Measurements from ENCODE around the gene SYDE2. TPM values are rescaled to one million over a fixed set of nuclear protein-coding genes. Genes with fewer than 3 reads are reported as not detected.
A peak's percentile ranks its signal among the peaks of the same experiment; 100 is the strongest.

Gene SYDE2
- total and polyA plus RNA-seq, 2 experiments from 2014 or later: 5.5 to 14.9 TPM

GRCh38 chr1:85201340-85202091 lies 700 bp upstream of the SYDE2 start:
- 0% methylated on average over 20 of the region's 81 CpGs for WGBS (ENCODE audit: low lambda C conversion rate, missing lambda C conversion rate)
- Histone ChIP-seq H3K27ac (peak overlapping the region; percentile 99), H3K4me2 (peak overlapping the region; percentile 76), H3K36me3 (replicated peaks; ENCODE audit: insufficient read depth, low read depth) (no peaks in the 10 kb centered on the region), H3K4me1 (ENCODE audit: insufficient read depth) (peaks cover 19% of the 10 kb centered on the region), H3K27me3 (no peaks in the 10 kb centered on the region), H2AFZ (peak overlapping the region; percentile 98), H4K20me1 (ENCODE audit: insufficient read depth, poor library complexity, severe bottlenecking) (peaks cover under 1% of the 10 kb centered on the region), H3K4me3 (peak overlapping the region; percentile 92), H3K79me2 (peaks cover 40% of the 10 kb centered on the region), H3K9me3 (ENCODE audit: low read depth) (no peaks in the 10 kb centered on the region), H3K9me2 (replicated peaks; ENCODE audit: insufficient read depth) (no peaks in the 10 kb centered on the region)
- peak; percentile 89 for DNase-seq (ENCODE audit: low spot score)
- TF ChIP-seq EZH2 (IDR thresholded peaks at IDR 0.05; ENCODE audit: borderline replicate concordance) (no peak), CTCF (IDR thresholded peaks at IDR 0.05; ENCODE audit: poor library complexity) (no peak), EZH2phosphoT487 (IDR thresholded peaks at IDR 0.05; ENCODE audit: low read depth, severe bottlenecking, unreplicated experiment) (no peak)

GRCh38 chr1:85199667-85200462 lies 951 bp downstream of the SYDE2 start:
- peaks cover 32% of the 10 kb centered on the region for H3K4me1 ChIP-seq (ENCODE audit: insufficient read depth)
- H3K27me3 ChIP-seq: no peaks in the 10 kb centered on the region
- peak overlapping the region; percentile 98 for H2AFZ ChIP-seq
- no peak for TF ChIP-seq EZH2 (IDR thresholded peaks at IDR 0.05; ENCODE audit: borderline replicate concordance)
- no peak for TF ChIP-seq CTCF (IDR thresholded peaks at IDR 0.05; ENCODE audit: poor library complexity)
- TF ChIP-seq EZH2phosphoT487 (IDR thresholded peaks at IDR 0.05; ENCODE audit: low read depth, severe bottlenecking, unreplicated experiment): no peak
- no peaks in the 10 kb centered on the region for H3K9me2 ChIP-seq (replicated peaks; ENCODE audit: insufficient read depth)
- 4% methylated on average over 26 of the region's 26 CpGs for WGBS (ENCODE audit: low lambda C conversion rate, missing lambda C conversion rate)
- H4K20me1 ChIP-seq (ENCODE audit: insufficient read depth, poor library complexity, severe bottlenecking): peaks cover 9% of the 10 kb centered on the region
- peak overlapping the region; percentile 92 for H3K4me3 ChIP-seq
- H3K36me3 ChIP-seq (replicated peaks; ENCODE audit: insufficient read depth, low read depth): no peaks in the 10 kb centered on the region
- H3K79me2 ChIP-seq: peaks cover 55% of the 10 kb centered on the region
- DNase-seq (ENCODE audit: low spot score): no peak
- peak overlapping the region; percentile 99 for H3K27ac ChIP-seq
- H3K9me3 ChIP-seq (ENCODE audit: low read depth): no peaks in the 10 kb centered on the region
- H3K4me2 ChIP-seq: peak overlapping the region; percentile 76

GRCh38 chr1:85198864-85199263 lies 2.0 kb downstream of the SYDE2 start:
- H3K4me1 ChIP-seq (ENCODE audit: insufficient read depth): peaks cover 32% of the 10 kb centered on the region
- WGBS (ENCODE audit: low lambda C conversion rate, missing lambda C conversion rate): 52% methylated on average over 2 of the region's 2 CpGs
- no peak overlapping the region for H2AFZ ChIP-seq
- peaks cover 9% of the 10 kb centered on the region for H4K20me1 ChIP-seq (ENCODE audit: insufficient read depth, poor library complexity, severe bottlenecking)
- peak overlapping the region; percentile 92 for H3K4me3 ChIP-seq
- peak overlapping the region; percentile 76 for H3K4me2 ChIP-seq
- H3K27me3 ChIP-seq: no peaks in the 10 kb centered on the region
- H3K36me3 ChIP-seq (replicated peaks; ENCODE audit: insufficient read depth, low read depth): no peaks in the 10 kb centered on the region
- H3K79me2 ChIP-seq: peaks cover 63% of the 10 kb centered on the region
- TF ChIP-seq EZH2 (IDR thresholded peaks at IDR 0.05; ENCODE audit: borderline replicate concordance) (no peak), EZH2phosphoT487 (IDR thresholded peaks at IDR 0.05; ENCODE audit: low read depth, severe bottlenecking, unreplicated experiment) (no peak), CTCF (IDR thresholded peaks at IDR 0.05; ENCODE audit: poor library complexity) (no peak)
- no peaks in the 10 kb centered on the region for H3K9me2 ChIP-seq (replicated peaks; ENCODE audit: insufficient read depth)
- no peak overlapping the region for H3K27ac ChIP-seq
- H3K9me3 ChIP-seq (ENCODE audit: low read depth): no peaks in the 10 kb centered on the region
- no peak for DNase-seq (ENCODE audit: low spot score)

Data from hepatocyte (in vitro differentiated cells).